K562 (cell line): Measurements from ENCODE around the gene VPS9D1. TPM values are rescaled to one million over a fixed set of nuclear protein-coding genes. Genes with fewer than 3 reads are reported as not detected.

ENCODE experiments used
- CCNT2 ChIP-seq: IDR thresholded peaks from 2 replicates; pipeline ENCODE4 v1.6.1; 2011; ENCODE audit warnings: borderline replicate concordance, low read depth, mild to moderate bottlenecking, moderate library complexity, mixed read lengths, low read length; ENCODE audit not compliant: insufficient read length; ENCODE audit errors: extremely low read depth
- CEBPZ ChIP-seq: fragments of 150-350 bp; IDR thresholded peaks from 2 replicates; pipeline ENCODE4 v1.6.1; 2014; ENCODE audit warnings: low read depth, mild to moderate bottlenecking, low read length, borderline replicate concordance
- ERF ChIP-seq: fragments of 450-650 bp; formaldehyde crosslinking; IDR thresholded peaks from 2 replicates; pipeline ENCODE4 v1.4.0; 2020; ENCODE audit warnings: mild to moderate bottlenecking, mixed read lengths
- MNT ChIP-seq, 2 experiments: fragments of 450-650 bp; conservative IDR thresholded peaks; 2 replicates each; pipeline ENCODE4 v1.6.1; 2017; ENCODE audit warnings: mild to moderate bottlenecking in 2 of 2, moderate library complexity in 2 of 2
- NELFE ChIP-seq: IDR thresholded peaks from 2 replicates; pipeline ENCODE4 v1.6.1; 2011; ENCODE audit warnings: mild to moderate bottlenecking; ENCODE audit not compliant: insufficient read depth, insufficient read length
- RBM17 ChIP-seq: fragments of 200-400 bp; formaldehyde crosslinking; IDR thresholded peaks from 2 replicates; pipeline ENCODE4 v1.6.1; 2017; ENCODE audit warnings: low read depth, mild to moderate bottlenecking, low read length, borderline replicate concordance
- RFX5 ChIP-seq: IDR thresholded peaks from 2 replicates; pipeline ENCODE4 v1.6.1; 2011; ENCODE audit warnings: low read depth, mild to moderate bottlenecking, improper control_type of control experiment, low read length
- ZBTB40 ChIP-seq, 2 experiments: fragments of 450-650 bp in 1 of 2; sonication (generic) in 1 of 2; formaldehyde crosslinking in 1 of 2; IDR thresholded peaks; 2 replicates each; pipeline versions ENCODE4 v1.7.1 to v1.9.0; 2016 to 2022; ENCODE audit warnings: inconsistent platforms in 1 of 2, mild to moderate bottlenecking in 1 of 2, missing genetic modification reagents in 1 of 2
- polyA plus RNA-seq, 8 experiments: library from polyadenylated mRNA; depleted of rRNA in 4 of 8; stranded (reverse) in 5 of 8; unstranded in 3 of 8; fragments of >200 nt; fragmentation: Nextera tagmentation in 2 of 8; fragmentation: Illumina TruSeq in 1 of 8; extraction: Ambion mirVana in 2 of 8; extraction: Trizol in 1 of 8; gene quantifications; 2 replicates each; pipeline versions ENCODE4 v1.2.1 to v1.2.3, GENCODE V29; 2011 to 2014; ENCODE audit warnings: inconsistent platforms in 1 of 8, missing spikeins in 1 of 8
- total RNA-seq, 7 experiments: library from RNA; depleted of rRNA in 6 of 7; stranded (reverse); fragments of >200 nt in 6 of 7; fragmentation: Illumina TruSeq in 2 of 7; extraction: Trizol in 2 of 7; gene quantifications; 2 replicates each; pipeline versions ENCODE4 v1.2.1 to v1.2.3, GENCODE V29; 2011 to 2021; ENCODE audit warnings: low replicate concordance in 1 of 7
- TF ChIP-seq, protein P1 (sequence below): fragments of 200-800 bp; sonication (Bioruptor generic); IDR thresholded peaks from 2 replicates; pipeline ENCODE4 v1.6.1; 2017; ENCODE audit warnings: missing genetic modification characterization, missing compliant biosample characterization

The VPS9D1 gene
- total and polyA plus RNA-seq, 9 of the 15 experiments (the other 6 are each of a cell fraction or from before 2014, with no cell fraction given): 0.33 to 3.1 (median 1.1) TPM

- TF ChIP-seq, protein P1, sequence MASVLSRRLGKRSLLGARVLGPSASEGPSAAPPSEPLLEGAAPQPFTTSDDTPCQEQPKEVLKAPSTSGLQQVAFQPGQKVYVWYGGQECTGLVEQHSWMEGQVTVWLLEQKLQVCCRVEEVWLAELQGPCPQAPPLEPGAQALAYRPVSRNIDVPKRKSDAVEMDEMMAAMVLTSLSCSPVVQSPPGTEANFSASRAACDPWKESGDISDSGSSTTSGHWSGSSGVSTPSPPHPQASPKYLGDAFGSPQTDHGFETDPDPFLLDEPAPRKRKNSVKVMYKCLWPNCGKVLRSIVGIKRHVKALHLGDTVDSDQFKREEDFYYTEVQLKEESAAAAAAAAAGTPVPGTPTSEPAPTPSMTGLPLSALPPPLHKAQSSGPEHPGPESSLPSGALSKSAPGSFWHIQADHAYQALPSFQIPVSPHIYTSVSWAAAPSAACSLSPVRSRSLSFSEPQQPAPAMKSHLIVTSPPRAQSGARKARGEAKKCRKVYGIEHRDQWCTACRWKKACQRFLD: peak; percentile 50; the same call in 1 of the 2 replicates
- TF ChIP-seq ERF (peak; percentile 49; the same call in 1 of the 2 replicates), RBM17 (no peak), CEBPZ (no peak), MNT (conservative IDR thresholded peaks at IDR 0.05) (peak; percentile 99 to 100), RFX5 (peak; percentile 82; the same call in 1 of the 2 replicates), ZBTB40 (IDR thresholded peaks at IDR 0.05) (peak; percentile 34; the same call in 1 of the 2 replicates), ZBTB40 (CRISPR knock-in tag; IDR thresholded peaks at IDR 0.05) (0 out of 2 replicates have a peak, but pooled peaks have one; percentile 15), CCNT2 (peak; percentile 74), NELFE (no peak)
Observed at GRCh38 chr16:89700100-89700648, 20.5 kb downstream of the VPS9D1 start (continued).
